HEK293 (cell line): ENCODE measurements around the gene HMCN2.

ENCODE experiments used
- CTCF ChIP-seq: fragments of 450-650 bp; formaldehyde crosslinking; IDR thresholded peaks from 2 replicates; pipeline ENCODE4 v1.5.1; 2016; ENCODE audit warnings: missing biosample characterization, missing genetic modification characterization
- KLF7 ChIP-seq: fragments of 450-650 bp; formaldehyde crosslinking; IDR thresholded peaks from 2 replicates; pipeline ENCODE4 v1.5.1; 2016; ENCODE audit warnings: missing biosample characterization, missing genetic modification characterization, borderline replicate concordance
- PBX3 ChIP-seq: sonication (generic); formaldehyde crosslinking; IDR thresholded peaks from 2 replicates; pipeline ENCODE4 v1.8.1; 2022; ENCODE audit warnings: mild to moderate bottlenecking, moderate library complexity, missing genetic modification reagents
- REPIN1 ChIP-seq: fragments of 450-650 bp; formaldehyde crosslinking; IDR thresholded peaks from 2 replicates; pipeline ENCODE4 v1.5.1; 2017; ENCODE audit warnings: missing biosample characterization, missing genetic modification characterization, low read depth
- REST ChIP-seq: fragments of 450-650 bp; formaldehyde crosslinking; IDR thresholded peaks from 2 replicates; pipeline ENCODE4 v1.5.1; 2016; ENCODE audit warnings: missing biosample characterization, missing genetic modification characterization
- ZNF302 ChIP-seq: fragments of 450-650 bp; formaldehyde crosslinking; IDR thresholded peaks from 2 replicates; pipeline ENCODE4 v1.5.1; 2016; ENCODE audit warnings: missing biosample characterization, missing genetic modification characterization, low read depth
- ZNF335 ChIP-seq: fragments of 450-650 bp; formaldehyde crosslinking; conservative IDR thresholded peaks from 2 replicates; pipeline ENCODE4 v1.5.1; 2016; ENCODE audit warnings: missing biosample characterization, missing genetic modification characterization

GRCh38 chr9:130243882-130244170, 21.7 kb upstream of the HMCN2 start:
- no peak for TF ChIP-seq ZNF335 (tag by site-specific recombination)
- TF ChIP-seq CTCF, result no peak
- no peak for TF ChIP-seq KLF7 (tag by site-specific recombination)
- no peak for TF ChIP-seq PBX3 (CRISPR knock-in tag)
- TF ChIP-seq REST, result no peak
- TF ChIP-seq REPIN1 (tag by site-specific recombination), result no peak
- TF ChIP-seq ZNF302 (tag by site-specific recombination), result no peak
